Astrocyte (in vitro differentiated cells and primary cell): ENCODE measurements around the gene ZMPSTE24. TPM values are rescaled to one million over a fixed set of nuclear protein-coding genes. Genes with fewer than 3 reads are reported as not detected.

Experiments
- DNase-seq: peaks from one replicate; pipeline ENCODE4 v3.0.0-alpha.2; 2010; ENCODE audit warnings: low read depth
- FAIRE-seq: peaks from 2 replicates; lab custom pipeline; 2011; peaks lifted over from hg19 to GRCh38; lab: Jason Lieb, UNC
- H2AFZ ChIP-seq: 2 replicates; pipeline ENCODE4 v1.6.0; 2012; ENCODE audit warnings: low read depth, low read length, inconsistent platforms
- H3K27ac ChIP-seq: 2 replicates; pipeline ENCODE4 v1.5.1; 2011; ENCODE audit warnings: low read depth, low read length, inconsistent platforms
- H3K27me3 ChIP-seq: 2 replicates; pipeline ENCODE4 v1.6.0; 2011; ENCODE audit warnings: low read length, inconsistent platforms; ENCODE audit not compliant: insufficient read depth
- H3K36me3 ChIP-seq: 2 replicates; pipeline ENCODE4 v1.5.1; 2011; ENCODE audit warnings: low read length, inconsistent platforms; ENCODE audit not compliant: insufficient read depth
- H3K4me1 ChIP-seq: 2 replicates; pipeline ENCODE4 v1.5.1; 2011; ENCODE audit warnings: low read length, inconsistent platforms; ENCODE audit not compliant: insufficient read depth
- H3K4me2 ChIP-seq: 2 replicates; pipeline ENCODE4 v1.6.0; 2012; ENCODE audit warnings: low read length, inconsistent platforms
- H3K4me3 ChIP-seq: 2 replicates; pipeline ENCODE4 v1.5.1; 2011; ENCODE audit warnings: low read depth, mild to moderate bottlenecking, low read length, inconsistent platforms; ENCODE audit not compliant: insufficient read depth
- H3K79me2 ChIP-seq: 2 replicates; pipeline ENCODE4 v1.6.0; 2012; ENCODE audit warnings: mild to moderate bottlenecking, low read length, inconsistent platforms; ENCODE audit not compliant: insufficient read depth
- H3K9ac ChIP-seq: 2 replicates; pipeline ENCODE4 v1.6.0; 2012; ENCODE audit warnings: mild to moderate bottlenecking, low read length, inconsistent platforms
- H3K9me3 ChIP-seq: 2 replicates; pipeline ENCODE4 v1.5.1; 2012; ENCODE audit warnings: low read depth, mild to moderate bottlenecking, low read length, inconsistent platforms; ENCODE audit not compliant: insufficient read depth
- H4K20me1 ChIP-seq: 2 replicates; pipeline ENCODE4 v1.6.0; 2012; ENCODE audit warnings: low read length, inconsistent platforms; ENCODE audit not compliant: insufficient read depth
- H3K27ac Mint-ChIP-seq: one replicate; pipeline ENCODE4 v1.8.0; 2021; ENCODE audit warnings: mild to moderate bottlenecking, mixed read lengths; ENCODE audit not compliant: unreplicated experiment
- H3K27me3 Mint-ChIP-seq: one replicate; pipeline ENCODE4 v1.8.0; 2021; ENCODE audit warnings: low read depth, mixed read lengths; ENCODE audit not compliant: unreplicated experiment
- H3K36me3 Mint-ChIP-seq: one replicate; pipeline ENCODE4 v1.8.0; 2021; ENCODE audit warnings: low read depth, mixed read lengths; ENCODE audit not compliant: unreplicated experiment
- H3K4me1 Mint-ChIP-seq: one replicate; pipeline ENCODE4 v1.8.0; 2021; ENCODE audit warnings: low read depth, mixed read lengths; ENCODE audit not compliant: unreplicated experiment
- H3K4me3 Mint-ChIP-seq: one replicate; pipeline ENCODE4 v1.8.0; 2021; ENCODE audit warnings: mild to moderate bottlenecking, moderate library complexity, mixed read lengths; ENCODE audit not compliant: unreplicated experiment
- H3K9me3 Mint-ChIP-seq: one replicate; pipeline ENCODE4 v1.8.0; 2021; ENCODE audit warnings: mild to moderate bottlenecking, mixed read lengths; ENCODE audit not compliant: unreplicated experiment
- CTCF ChIP-seq: IDR thresholded peaks from 2 replicates; pipeline ENCODE4 v1.5.1; 2011; ENCODE audit warnings: low read depth, mild to moderate bottlenecking, inconsistent platforms, low read length, moderate library complexity; ENCODE audit not compliant: insufficient read depth
- EZH2 ChIP-seq: IDR thresholded peaks from 2 replicates; pipeline ENCODE4 v1.6.1; 2012; ENCODE audit warnings: mild to moderate bottlenecking, low read length, inconsistent platforms; ENCODE audit not compliant: insufficient read depth
- total RNA-seq: library from RNA; stranded (reverse); gene quantifications from 2 replicates; pipeline ENCODE4 v1.2.1, GENCODE V29; 2021

Gene ZMPSTE24
- total RNA-seq, 1 donor from 2014 or later: 62.4 TPM

GRCh38 chr1:40243351-40243750 lies 14.7 kb upstream of the ZMPSTE24 start:
- H4K20me1 ChIP-seq: no peaks in the 10 kb centered on the region
- Mint-ChIP-seq H3K9me3 (peaks cover 2% of the 10 kb centered on the region), H3K4me3 (no peak overlapping the region), H3K4me1 (peaks cover 16% of the 10 kb centered on the region), H3K27ac (peak overlapping the region; percentile 82), H3K36me3 (no peaks in the 10 kb centered on the region), H3K27me3 (no peaks in the 10 kb centered on the region)
- H3K36me3 ChIP-seq: peaks cover 6% of the 10 kb centered on the region
- no peak overlapping the region for H3K27ac ChIP-seq
- no peak for TF ChIP-seq EZH2
- no peak for TF ChIP-seq CTCF
- DNase-seq (no peak), FAIRE-seq (no peak)
- H3K4me1 ChIP-seq: peaks cover 20% of the 10 kb centered on the region
- no peaks in the 10 kb centered on the region for H3K9me3 ChIP-seq
- no peak overlapping the region for H3K9ac ChIP-seq
- H3K4me3 ChIP-seq: no peak overlapping the region
- no peaks in the 10 kb centered on the region for H3K27me3 ChIP-seq
- H2AFZ ChIP-seq: no peak overlapping the region
- no peaks in the 10 kb centered on the region for H3K79me2 ChIP-seq
- no peak overlapping the region for H3K4me2 ChIP-seq

GRCh38 chr1:40244138-40244744 lies 13.8 kb upstream of the ZMPSTE24 start:
- no peak for TF ChIP-seq CTCF
- H3K27me3 ChIP-seq: no peaks in the 10 kb centered on the region
- Mint-ChIP-seq H3K27ac (no peak overlapping the region), H3K9me3 (peaks cover 2% of the 10 kb centered on the region), H3K4me1 (peaks cover 16% of the 10 kb centered on the region), H3K36me3 (no peaks in the 10 kb centered on the region), H3K27me3 (no peaks in the 10 kb centered on the region), H3K4me3 (no peak overlapping the region)
- H3K36me3 ChIP-seq: no peaks in the 10 kb centered on the region
- no peak overlapping the region for H3K27ac ChIP-seq
- no peak overlapping the region for H3K4me3 ChIP-seq
- H3K4me1 ChIP-seq: peaks cover 20% of the 10 kb centered on the region
- no peak overlapping the region for H2AFZ ChIP-seq
- no peak overlapping the region for H3K9ac ChIP-seq
- no peaks in the 10 kb centered on the region for H3K79me2 ChIP-seq
- FAIRE-seq (no peak), DNase-seq (no peak)
- no peak overlapping the region for H3K4me2 ChIP-seq
- H3K9me3 ChIP-seq: no peaks in the 10 kb centered on the region
- no peaks in the 10 kb centered on the region for H4K20me1 ChIP-seq

GRCh38 chr1:40245686-40246085 lies 12.3 kb upstream of the ZMPSTE24 start:
- Histone ChIP-seq H3K79me2 (no peaks in the 10 kb centered on the region), H3K4me3 (no peak overlapping the region), H4K20me1 (no peaks in the 10 kb centered on the region), H3K36me3 (no peaks in the 10 kb centered on the region), H3K9ac (no peak overlapping the region), H3K27me3 (no peaks in the 10 kb centered on the region), H3K4me2 (no peak overlapping the region), H2AFZ (no peak overlapping the region), H3K9me3 (no peaks in the 10 kb centered on the region), H3K4me1 (peaks cover 20% of the 10 kb centered on the region), H3K27ac (no peak overlapping the region)
- Mint-ChIP-seq H3K4me1 (peaks cover 13% of the 10 kb centered on the region), H3K36me3 (no peaks in the 10 kb centered on the region), H3K9me3 (peaks cover 2% of the 10 kb centered on the region), H3K27me3 (no peaks in the 10 kb centered on the region), H3K4me3 (no peak overlapping the region), H3K27ac (no peak overlapping the region)
- TF ChIP-seq CTCF (no peak), EZH2 (no peak)
- FAIRE-seq (no peak), DNase-seq (no peak)
